Measurements from ENCODE around the gene INSYN2A. TPM values are rescaled to one million over a fixed set of nuclear protein-coding genes. Genes with fewer than 3 reads are reported as not detected.

Gene INSYN2A
- total RNA-seq, 1 experiment from 2014 or later = 0.13 TPM

DNA sequence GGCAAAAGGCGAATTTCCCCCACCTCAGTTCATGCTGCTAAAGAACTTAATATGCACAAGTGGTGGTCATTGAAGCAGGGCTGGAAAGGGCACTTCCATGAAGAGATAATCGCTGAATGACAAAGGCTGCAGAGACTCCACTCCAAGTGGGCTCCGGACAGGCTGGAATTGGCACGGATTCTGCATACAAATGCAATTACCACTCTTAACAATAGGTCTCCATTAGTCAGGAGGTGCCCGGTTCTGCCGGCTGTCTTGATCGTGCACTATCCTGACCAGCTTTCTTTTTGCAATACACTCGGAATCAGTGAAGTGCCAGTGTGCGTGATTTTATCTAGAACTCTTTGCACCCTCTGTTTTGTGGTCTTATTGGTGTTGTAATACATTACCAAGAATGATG is 49.7 kb downstream of the INSYN2A start:
- DNase-seq (ENCODE audit: low spot score) (no peak), ATAC-seq (no peak)
- H3K27ac Mint-ChIP-seq = no peak overlapping the region
- no peaks in the 10 kb centered on the region for H3K9me3 Mint-ChIP-seq
- CTCF ChIA-PET = no interaction called here
- H3K4me3 Mint-ChIP-seq = no peak overlapping the region
- H3K36me3 Mint-ChIP-seq = no peaks in the 10 kb centered on the region
- no peak for TF ChIP-seq ETV6 (CRISPR knock-in tag; IDR thresholded peaks at IDR 0.05)
- TF ChIP-seq NFATC4 (CRISPR knock-in tag; IDR thresholded peaks at IDR 0.05) = no peak
- TF ChIP-seq, protein P1, sequence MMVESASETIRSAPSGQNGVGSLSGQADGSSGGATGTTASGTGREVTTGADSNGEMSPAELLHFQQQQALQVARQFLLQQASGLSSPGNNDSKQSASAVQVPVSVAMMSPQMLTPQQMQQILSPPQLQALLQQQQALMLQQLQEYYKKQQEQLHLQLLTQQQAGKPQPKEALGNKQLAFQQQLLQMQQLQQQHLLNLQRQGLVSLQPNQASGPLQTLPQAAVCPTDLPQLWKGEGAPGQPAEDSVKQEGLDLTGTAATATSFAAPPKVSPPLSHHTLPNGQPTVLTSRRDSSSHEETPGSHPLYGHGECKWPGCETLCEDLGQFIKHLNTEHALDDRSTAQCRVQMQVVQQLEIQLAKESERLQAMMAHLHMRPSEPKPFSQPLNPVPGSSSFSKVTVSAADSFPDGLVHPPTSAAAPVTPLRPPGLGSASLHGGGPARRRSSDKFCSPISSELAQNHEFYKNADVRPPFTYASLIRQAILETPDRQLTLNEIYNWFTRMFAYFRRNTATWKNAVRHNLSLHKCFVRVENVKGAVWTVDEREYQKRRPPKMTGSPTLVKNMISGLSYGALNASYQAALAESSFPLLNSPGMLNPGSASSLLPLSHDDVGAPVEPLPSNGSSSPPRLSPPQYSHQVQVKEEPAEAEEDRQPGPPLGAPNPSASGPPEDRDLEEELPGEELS (CRISPR knock-in tag; IDR thresholded peaks at IDR 0.05) = no peak
- no peak for TF ChIP-seq NR3C1 (CRISPR knock-in tag; conservative IDR thresholded peaks at IDR 0.05; ENCODE audit: low read depth)
- TF ChIP-seq ESRRA (CRISPR knock-in tag; IDR thresholded peaks at IDR 0.05; ENCODE audit: borderline replicate concordance) = no peak
- TF ChIP-seq, protein P2, sequence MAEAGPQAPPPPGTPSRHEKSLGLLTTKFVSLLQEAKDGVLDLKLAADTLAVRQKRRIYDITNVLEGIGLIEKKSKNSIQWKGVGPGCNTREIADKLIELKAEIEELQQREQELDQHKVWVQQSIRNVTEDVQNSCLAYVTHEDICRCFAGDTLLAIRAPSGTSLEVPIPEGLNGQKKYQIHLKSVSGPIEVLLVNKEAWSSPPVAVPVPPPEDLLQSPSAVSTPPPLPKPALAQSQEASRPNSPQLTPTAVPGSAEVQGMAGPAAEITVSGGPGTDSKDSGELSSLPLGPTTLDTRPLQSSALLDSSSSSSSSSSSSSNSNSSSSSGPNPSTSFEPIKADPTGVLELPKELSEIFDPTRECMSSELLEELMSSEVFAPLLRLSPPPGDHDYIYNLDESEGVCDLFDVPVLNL (CRISPR knock-in tag; IDR thresholded peaks at IDR 0.05; ENCODE audit: borderline replicate concordance, low read depth) = no peak
- TF ChIP-seq CREM (CRISPR knock-in tag; IDR thresholded peaks at IDR 0.05) = no peak
- TF ChIP-seq, protein P3, sequence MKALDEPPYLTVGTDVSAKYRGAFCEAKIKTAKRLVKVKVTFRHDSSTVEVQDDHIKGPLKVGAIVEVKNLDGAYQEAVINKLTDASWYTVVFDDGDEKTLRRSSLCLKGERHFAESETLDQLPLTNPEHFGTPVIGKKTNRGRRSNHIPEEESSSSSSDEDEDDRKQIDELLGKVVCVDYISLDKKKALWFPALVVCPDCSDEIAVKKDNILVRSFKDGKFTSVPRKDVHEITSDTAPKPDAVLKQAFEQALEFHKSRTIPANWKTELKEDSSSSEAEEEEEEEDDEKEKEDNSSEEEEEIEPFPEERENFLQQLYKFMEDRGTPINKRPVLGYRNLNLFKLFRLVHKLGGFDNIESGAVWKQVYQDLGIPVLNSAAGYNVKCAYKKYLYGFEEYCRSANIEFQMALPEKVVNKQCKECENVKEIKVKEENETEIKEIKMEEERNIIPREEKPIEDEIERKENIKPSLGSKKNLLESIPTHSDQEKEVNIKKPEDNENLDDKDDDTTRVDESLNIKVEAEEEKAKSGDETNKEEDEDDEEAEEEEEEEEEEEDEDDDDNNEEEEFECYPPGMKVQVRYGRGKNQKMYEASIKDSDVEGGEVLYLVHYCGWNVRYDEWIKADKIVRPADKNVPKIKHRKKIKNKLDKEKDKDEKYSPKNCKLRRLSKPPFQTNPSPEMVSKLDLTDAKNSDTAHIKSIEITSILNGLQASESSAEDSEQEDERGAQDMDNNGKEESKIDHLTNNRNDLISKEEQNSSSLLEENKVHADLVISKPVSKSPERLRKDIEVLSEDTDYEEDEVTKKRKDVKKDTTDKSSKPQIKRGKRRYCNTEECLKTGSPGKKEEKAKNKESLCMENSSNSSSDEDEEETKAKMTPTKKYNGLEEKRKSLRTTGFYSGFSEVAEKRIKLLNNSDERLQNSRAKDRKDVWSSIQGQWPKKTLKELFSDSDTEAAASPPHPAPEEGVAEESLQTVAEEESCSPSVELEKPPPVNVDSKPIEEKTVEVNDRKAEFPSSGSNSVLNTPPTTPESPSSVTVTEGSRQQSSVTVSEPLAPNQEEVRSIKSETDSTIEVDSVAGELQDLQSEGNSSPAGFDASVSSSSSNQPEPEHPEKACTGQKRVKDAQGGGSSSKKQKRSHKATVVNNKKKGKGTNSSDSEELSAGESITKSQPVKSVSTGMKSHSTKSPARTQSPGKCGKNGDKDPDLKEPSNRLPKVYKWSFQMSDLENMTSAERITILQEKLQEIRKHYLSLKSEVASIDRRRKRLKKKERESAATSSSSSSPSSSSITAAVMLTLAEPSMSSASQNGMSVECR (CRISPR knock-in tag; IDR thresholded peaks at IDR 0.05; ENCODE audit: borderline replicate concordance) = no peak
- TF ChIP-seq, protein P4, sequence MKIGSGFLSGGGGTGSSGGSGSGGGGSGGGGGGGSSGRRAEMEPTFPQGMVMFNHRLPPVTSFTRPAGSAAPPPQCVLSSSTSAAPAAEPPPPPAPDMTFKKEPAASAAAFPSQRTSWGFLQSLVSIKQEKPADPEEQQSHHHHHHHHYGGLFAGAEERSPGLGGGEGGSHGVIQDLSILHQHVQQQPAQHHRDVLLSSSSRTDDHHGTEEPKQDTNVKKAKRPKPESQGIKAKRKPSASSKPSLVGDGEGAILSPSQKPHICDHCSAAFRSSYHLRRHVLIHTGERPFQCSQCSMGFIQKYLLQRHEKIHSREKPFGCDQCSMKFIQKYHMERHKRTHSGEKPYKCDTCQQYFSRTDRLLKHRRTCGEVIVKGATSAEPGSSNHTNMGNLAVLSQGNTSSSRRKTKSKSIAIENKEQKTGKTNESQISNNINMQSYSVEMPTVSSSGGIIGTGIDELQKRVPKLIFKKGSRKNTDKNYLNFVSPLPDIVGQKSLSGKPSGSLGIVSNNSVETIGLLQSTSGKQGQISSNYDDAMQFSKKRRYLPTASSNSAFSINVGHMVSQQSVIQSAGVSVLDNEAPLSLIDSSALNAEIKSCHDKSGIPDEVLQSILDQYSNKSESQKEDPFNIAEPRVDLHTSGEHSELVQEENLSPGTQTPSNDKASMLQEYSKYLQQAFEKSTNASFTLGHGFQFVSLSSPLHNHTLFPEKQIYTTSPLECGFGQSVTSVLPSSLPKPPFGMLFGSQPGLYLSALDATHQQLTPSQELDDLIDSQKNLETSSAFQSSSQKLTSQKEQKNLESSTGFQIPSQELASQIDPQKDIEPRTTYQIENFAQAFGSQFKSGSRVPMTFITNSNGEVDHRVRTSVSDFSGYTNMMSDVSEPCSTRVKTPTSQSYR (CRISPR knock-in tag; IDR thresholded peaks at IDR 0.05) = no peak
- no peak for TF ChIP-seq TP53 (CRISPR knock-in tag; IDR thresholded peaks at IDR 0.05)
- TF ChIP-seq, protein P5, sequence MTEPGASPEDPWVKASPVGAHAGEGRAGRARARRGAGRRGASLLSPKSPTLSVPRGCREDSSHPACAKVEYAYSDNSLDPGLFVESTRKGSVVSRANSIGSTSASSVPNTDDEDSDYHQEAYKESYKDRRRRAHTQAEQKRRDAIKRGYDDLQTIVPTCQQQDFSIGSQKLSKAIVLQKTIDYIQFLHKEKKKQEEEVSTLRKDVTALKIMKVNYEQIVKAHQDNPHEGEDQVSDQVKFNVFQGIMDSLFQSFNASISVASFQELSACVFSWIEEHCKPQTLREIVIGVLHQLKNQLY (CRISPR knock-in tag; IDR thresholded peaks at IDR 0.05) = no peak
- TF ChIP-seq PRRX2 (CRISPR knock-in tag; IDR thresholded peaks at IDR 0.05) = no peak
- no peak for TF ChIP-seq ZNF121 (CRISPR knock-in tag; IDR thresholded peaks at IDR 0.05)
- TF ChIP-seq, protein P6, sequence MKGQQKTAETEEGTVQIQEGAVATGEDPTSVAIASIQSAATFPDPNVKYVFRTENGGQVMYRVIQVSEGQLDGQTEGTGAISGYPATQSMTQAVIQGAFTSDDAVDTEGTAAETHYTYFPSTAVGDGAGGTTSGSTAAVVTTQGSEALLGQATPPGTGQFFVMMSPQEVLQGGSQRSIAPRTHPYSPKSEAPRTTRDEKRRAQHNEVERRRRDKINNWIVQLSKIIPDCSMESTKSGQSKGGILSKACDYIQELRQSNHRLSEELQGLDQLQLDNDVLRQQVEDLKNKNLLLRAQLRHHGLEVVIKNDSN (CRISPR knock-in tag; IDR thresholded peaks at IDR 0.05) = no peak
- POLR2A ChIA-PET = no interaction called here
- no peaks in the 10 kb centered on the region for H3K27me3 Mint-ChIP-seq (ENCODE audit: low read depth)
- H3K4me1 Mint-ChIP-seq = peaks cover 53% of the 10 kb centered on the region
